WTC11 (cell line): ENCODE data around the gene GRXCR2. TPM values are rescaled to one million over a fixed set of nuclear protein-coding genes. Genes with fewer than 3 reads are reported as not detected.
"Not testable (repeated sequence)": the region's sequence is repeated elsewhere in the genome, so short reads cannot be mapped to it uniquely, and the experiment has no call there.

Experiments
- ATAC-seq: fragments of 200-7000 bp; cut with Tn5 transposase; 2 replicates; pipeline ENCODE4 v1.10.0; 2021; ENCODE audit warnings: mild to moderate bottlenecking, moderate library complexity
- CTCF ChIA-PET: fragments of 300-600 bp; sonication (Branson Sonifier 250); formaldehyde crosslinking; loops from one replicate; lab custom pipeline; 2021; ENCODE audit warnings: antibody characterized with exemption; lab: Charles Lee
- POLR2A ChIA-PET: fragments of 350-600 bp; sonication (Branson Sonifier 250); formaldehyde crosslinking; loops from one replicate; lab custom pipeline; 2021; ENCODE audit warnings: antibody characterized with exemption; lab: Charles Lee
- DNase-seq: peaks from one replicate; pipeline ENCODE4 v3.0.0; 2021; ENCODE audit warnings: low spot score
- H3K27ac Mint-ChIP-seq: 2 replicates; pipeline ENCODE4 v1.8.0; 2021; ENCODE audit warnings: mixed read lengths
- H3K27me3 Mint-ChIP-seq: 2 replicates; pipeline ENCODE4 v1.8.0; 2021; ENCODE audit warnings: low read depth, mild to moderate bottlenecking, moderate library complexity, mixed read lengths
- H3K36me3 Mint-ChIP-seq: 2 replicates; pipeline ENCODE4 v1.8.0; 2021; ENCODE audit warnings: mixed read lengths
- H3K4me1 Mint-ChIP-seq: 2 replicates; pipeline ENCODE4 v1.8.0; 2022; ENCODE audit warnings: mixed read lengths
- H3K4me3 Mint-ChIP-seq: 2 replicates; pipeline ENCODE4 v1.8.0; 2021; ENCODE audit warnings: mild to moderate bottlenecking, moderate library complexity, mixed read lengths
- H3K9me3 Mint-ChIP-seq: 2 replicates; pipeline ENCODE4 v1.8.0; 2021; ENCODE audit warnings: mixed read lengths
- ATF2 ChIP-seq: sonication (generic); formaldehyde crosslinking; IDR thresholded peaks from 2 replicates; pipeline ENCODE4 v1.8.1; 2022; ENCODE audit warnings: low read depth, missing genetic modification reagents, borderline replicate concordance
- CBFB ChIP-seq: sonication (generic); formaldehyde crosslinking; IDR thresholded peaks from 2 replicates; pipeline ENCODE4 v1.8.1; 2022; ENCODE audit warnings: mild to moderate bottlenecking, low read depth, missing genetic modification reagents
- CTCF ChIP-seq: fragments of 200-600 bp; IDR thresholded peaks from 2 replicates; pipeline ENCODE4 v1.8.0; 2022; ENCODE audit warnings: antibody characterized with exemption
- EMX1 ChIP-seq: fragments of 250-450 bp; sonication (Bioruptor Pico); IDR thresholded peaks from 2 replicates; pipeline ENCODE4 v1.8.0; 2021; ENCODE audit warnings: mild to moderate bottlenecking
- FOXP1 ChIP-seq: sonication (generic); formaldehyde crosslinking; IDR thresholded peaks from 2 replicates; pipeline ENCODE4 v1.8.0; 2022; ENCODE audit warnings: missing genetic modification reagents, mild to moderate bottlenecking, moderate library complexity, borderline replicate concordance
- GABPB1 ChIP-seq: sonication (generic); formaldehyde crosslinking; IDR thresholded peaks from 2 replicates; pipeline ENCODE4 v1.8.1; 2023; ENCODE audit warnings: mild to moderate bottlenecking, missing genetic modification reagents
- IRF1 ChIP-seq: sonication (generic); formaldehyde crosslinking; IDR thresholded peaks from 2 replicates; pipeline ENCODE4 v1.8.0; 2023; ENCODE audit warnings: missing genetic modification reagents
- MXD4 ChIP-seq: fragments of 250-450 bp; sonication (Bioruptor Pico); IDR thresholded peaks from 2 replicates; pipeline ENCODE4 v1.8.0; 2021; ENCODE audit warnings: mild to moderate bottlenecking, moderate library complexity, borderline replicate concordance
- NFATC4 ChIP-seq: fragments of 250-450 bp; sonication (Bioruptor Pico); IDR thresholded peaks from 2 replicates; pipeline ENCODE4 v1.9.0; 2021; ENCODE audit warnings: mild to moderate bottlenecking
- NR2C2 ChIP-seq: sonication (generic); formaldehyde crosslinking; IDR thresholded peaks from 2 replicates; pipeline ENCODE4 v1.8.0; 2022; ENCODE audit warnings: mild to moderate bottlenecking, missing genetic modification reagents
- RELA ChIP-seq: sonication (generic); formaldehyde crosslinking; IDR thresholded peaks from 2 replicates; pipeline ENCODE4 v1.8.1; 2022; ENCODE audit warnings: missing genetic modification reagents, mild to moderate bottlenecking, borderline replicate concordance
- SMAD4 ChIP-seq: sonication (generic); formaldehyde crosslinking; IDR thresholded peaks from 2 replicates; pipeline ENCODE4 v1.8.0; 2022; ENCODE audit warnings: mild to moderate bottlenecking, missing genetic modification reagents
- SOX15 ChIP-seq: fragments of 250-450 bp; sonication (Bioruptor Pico); IDR thresholded peaks from 2 replicates; pipeline ENCODE4 v1.9.0; 2021; ENCODE audit warnings: mild to moderate bottlenecking
- TP53 ChIP-seq: sonication (generic); formaldehyde crosslinking; IDR thresholded peaks from 2 replicates; pipeline ENCODE4 v1.8.1; 2023; ENCODE audit warnings: mild to moderate bottlenecking, missing genetic modification reagents
- ZNF121 ChIP-seq: sonication (generic); formaldehyde crosslinking; IDR thresholded peaks from 2 replicates; pipeline ENCODE4 v1.8.0; 2023; ENCODE audit warnings: missing genetic modification reagents
- ZSCAN18 ChIP-seq: fragments of 250-450 bp; sonication (Bioruptor Pico); IDR thresholded peaks from 2 replicates; pipeline ENCODE4 v2.1.2; 2022; ENCODE audit warnings: mild to moderate bottlenecking, moderate library complexity
- total RNA-seq: library from RNA; stranded (reverse); gene quantifications from 3 replicates; pipeline ENCODE4 v1.2.3, GENCODE V29; 2021

Gene GRXCR2
- total RNA-seq, 1 experiment from 2014 or later, result not detected

GRCh38 chr5:145869753-145870152 lies 3.1 kb downstream of the GRXCR2 start:
- no peaks in the 10 kb centered on the region for H3K36me3 Mint-ChIP-seq
- ATAC-seq (no peak), DNase-seq (no peak)
- no peak overlapping the region for H3K27ac Mint-ChIP-seq
- H3K4me1 Mint-ChIP-seq, result no peaks in the 10 kb centered on the region
- peaks cover 3% of the 10 kb centered on the region for H3K9me3 Mint-ChIP-seq
- ChIA-PET POLR2A (no interaction called here), CTCF (interaction anchor here (0.7 to 1.8 kb wide), 2 partner anchors 18 to 181 kb away, joined by 3 to 5 read pairs; no protein-coding TSS in a partner anchor)
- no peak for TF ChIP-seq ZSCAN18
- H3K27me3 Mint-ChIP-seq, result peaks cover 44% of the 10 kb centered on the region
- no peak overlapping the region for H3K4me3 Mint-ChIP-seq

- Mint-ChIP-seq H3K9me3 (peaks cover 6% of the 10 kb centered on the region), H3K27me3 (peaks cover 40% of the 10 kb centered on the region), H3K27ac (no peak overlapping the region), H3K36me3 (no peaks in the 10 kb centered on the region), H3K4me1 (no peaks in the 10 kb centered on the region), H3K4me3 (no peak overlapping the region)
- ChIA-PET CTCF (no interaction called here), POLR2A (no interaction called here)
- DNase-seq (no peak), ATAC-seq (no peak)
- TF ChIP-seq IRF1 (CRISPR knock-in tag) (no peak), EMX1 (CRISPR knock-in tag) (no peak), CBFB (CRISPR knock-in tag) (no peak), SOX15 (CRISPR knock-in tag) (no peak), FOXP1 (CRISPR knock-in tag) (no peak), MXD4 (CRISPR knock-in tag) (no peak), ZNF121 (CRISPR knock-in tag) (no peak), CTCF (no peak), RELA (CRISPR knock-in tag) (no peak), NR2C2 (CRISPR knock-in tag) (no peak), ATF2 (CRISPR knock-in tag) (no peak), TP53 (CRISPR knock-in tag) (no peak), SMAD4 (CRISPR knock-in tag) (no peak)
Measured at GRCh38 chr5:145867806-145868205, 5.0 kb downstream of the GRXCR2 start.

GRCh38 chr5:145864432-145864831 lies 8.4 kb downstream of the GRXCR2 start:
- H3K36me3 Mint-ChIP-seq, ATAC-seq, H3K4me3 Mint-ChIP-seq, H3K27ac Mint-ChIP-seq, POLR2A ChIA-PET, H3K4me1 Mint-ChIP-seq, DNase-seq, H3K9me3 Mint-ChIP-seq: not testable (repeated sequence)
- CTCF ChIA-PET, result interaction anchor here (1.3 kb wide), 1 partner anchor 24 kb away, joined by 4 read pairs; no protein-coding TSS in a partner anchor
- H3K27me3 Mint-ChIP-seq, result peaks cover 31% of the 10 kb centered on the region

- ATAC-seq (no peak), DNase-seq (no peak)
- H3K36me3 Mint-ChIP-seq, result no peaks in the 10 kb centered on the region
- no peak overlapping the region for H3K27ac Mint-ChIP-seq
- peaks cover 20% of the 10 kb centered on the region for H3K27me3 Mint-ChIP-seq
- ChIA-PET CTCF (interaction anchor here (1.9 kb wide), 1 partner anchor 25 kb away, joined by 6 read pairs; no protein-coding TSS in a partner anchor), POLR2A (no interaction called here)
- no peak overlapping the region for H3K4me3 Mint-ChIP-seq
- TF ChIP-seq GABPB1 (CRISPR knock-in tag) (peak; percentile 50), NFATC4 (CRISPR knock-in tag) (no peak)
- H3K4me1 Mint-ChIP-seq, result no peaks in the 10 kb centered on the region; the same call in 1 of the 2 replicates
- peaks cover 6% of the 10 kb centered on the region; the same call in 1 of the 2 replicates for H3K9me3 Mint-ChIP-seq
Measured at GRCh38 chr5:145863003-145863402, 9.8 kb downstream of the GRXCR2 start.
